SK-N-SH treated with all-trans-retinoic acid at 6 μM for 48 hours (cell line): Measurements from ENCODE around the gene ZC3H13.

Experiments used
- ATAC-seq: fragments of 200-7000 bp; cut with Tn5 transposase; 3 replicates; pipeline ENCODE4 v1.9.1; 2020; ENCODE audit warnings: mild to moderate bottlenecking, moderate library complexity
- ARNTL ChIP-seq: fragments of 450-650 bp; formaldehyde crosslinking; IDR thresholded peaks from 2 replicates; pipeline ENCODE4 v1.5.0; 2020; ENCODE audit warnings: low read depth, mild to moderate bottlenecking, moderate library complexity, borderline replicate concordance
- BACH2 ChIP-seq: fragments of 250-450 bp; sonication (Bioruptor Pico); IDR thresholded peaks from 2 replicates; pipeline ENCODE4 v1.9.0; 2021; ENCODE audit warnings: mild to moderate bottlenecking, borderline replicate concordance
- CSDC2 ChIP-seq: fragments of 250-450 bp; sonication (Bioruptor Pico); IDR thresholded peaks from 2 replicates; pipeline ENCODE4 v1.5.0; 2020; ENCODE audit warnings: mild to moderate bottlenecking, moderate library complexity
- ESRRG ChIP-seq: fragments of 250-450 bp; sonication (Bioruptor Pico); IDR thresholded peaks from 2 replicates; pipeline ENCODE4 v1.6.1; 2021; ENCODE audit warnings: mild to moderate bottlenecking
- GLIS3 ChIP-seq: fragments of 250-450 bp; sonication (Bioruptor Pico); IDR thresholded peaks from 2 replicates; pipeline ENCODE4 v1.5.0; 2020; ENCODE audit warnings: mild to moderate bottlenecking, moderate library complexity
- ISL1 ChIP-seq: fragments of 250-450 bp; sonication (Bioruptor Pico); IDR thresholded peaks from 2 replicates; pipeline ENCODE4 v2.1.2; 2022; ENCODE audit warnings: mild to moderate bottlenecking, moderate library complexity
- OSR1 ChIP-seq: fragments of 250-450 bp; sonication (Bioruptor Pico); IDR thresholded peaks from 2 replicates; pipeline ENCODE4 v1.8.0; 2022; ENCODE audit warnings: moderate library complexity, mild to moderate bottlenecking, inconsistent platforms
- PPARA ChIP-seq: fragments of 250-450 bp; sonication (Bioruptor Pico); IDR thresholded peaks from 2 replicates; pipeline ENCODE4 v1.5.0; 2020; ENCODE audit warnings: mild to moderate bottlenecking, borderline replicate concordance
- RARB ChIP-seq: fragments of 250-450 bp; sonication (Bioruptor Pico); IDR thresholded peaks from 2 replicates; pipeline ENCODE4 v1.8.0; 2021; ENCODE audit warnings: mild to moderate bottlenecking, moderate library complexity
- SNAI2 ChIP-seq: fragments of 250-450 bp; sonication (Bioruptor Pico); IDR thresholded peaks from 2 replicates; pipeline ENCODE4 v1.5.0; 2020; ENCODE audit warnings: mild to moderate bottlenecking, moderate library complexity
- TCF4 ChIP-seq: fragments of 250-450 bp; sonication (Bioruptor Pico); IDR thresholded peaks from 2 replicates; pipeline ENCODE4 v1.8.0; 2021; ENCODE audit warnings: mild to moderate bottlenecking, moderate library complexity, borderline replicate concordance
- TOX ChIP-seq: fragments of 250-450 bp; sonication (Bioruptor Pico); IDR thresholded peaks from 2 replicates; pipeline ENCODE4 v1.8.0; 2021; ENCODE audit warnings: mild to moderate bottlenecking, moderate library complexity, borderline replicate concordance
- ZC3H10 ChIP-seq: fragments of 250-450 bp; sonication (Bioruptor Pico); IDR thresholded peaks from 2 replicates; pipeline ENCODE4 v1.5.1; 2021; ENCODE audit warnings: mild to moderate bottlenecking, moderate library complexity
- ZFP30 ChIP-seq: fragments of 450-650 bp; formaldehyde crosslinking; IDR thresholded peaks from 2 replicates; pipeline ENCODE4 v1.5.0; 2022; ENCODE audit warnings: mild to moderate bottlenecking, moderate library complexity
- ZNF565 ChIP-seq: fragments of 450-650 bp; formaldehyde crosslinking; conservative IDR thresholded peaks from 2 replicates; pipeline ENCODE4 v1.5.0; 2020; ENCODE audit warnings: low read depth, mild to moderate bottlenecking, moderate library complexity
- ZNF70 ChIP-seq: fragments of 450-650 bp; formaldehyde crosslinking; IDR thresholded peaks from 2 replicates; pipeline ENCODE4 v1.5.0; 2020; ENCODE audit warnings: mild to moderate bottlenecking, moderate library complexity
- ZNF8 ChIP-seq: fragments of 450-650 bp; formaldehyde crosslinking; IDR thresholded peaks from 2 replicates; pipeline ENCODE4 v1.5.0; 2020; ENCODE audit warnings: mild to moderate bottlenecking, moderate library complexity
- TF ChIP-seq, protein P1 (sequence below): fragments of 250-450 bp; sonication (Bioruptor Pico); IDR thresholded peaks from 2 replicates; pipeline ENCODE4 v1.8.0; 2020; ENCODE audit warnings: mild to moderate bottlenecking, moderate library complexity, borderline replicate concordance
- TF ChIP-seq, protein P2 (sequence below): fragments of 250-450 bp; sonication (Bioruptor Pico); IDR thresholded peaks from 2 replicates; pipeline ENCODE4 v1.8.0; 2021; ENCODE audit warnings: low read depth, mild to moderate bottlenecking, moderate library complexity, borderline replicate concordance
- TF ChIP-seq, protein P3 (sequence below): fragments of 250-450 bp; sonication (Bioruptor Pico); IDR thresholded peaks from 2 replicates; pipeline ENCODE4 v1.5.1; 2020; ENCODE audit warnings: low read depth, mild to moderate bottlenecking, moderate library complexity

Gene ZC3H13

DNA sequence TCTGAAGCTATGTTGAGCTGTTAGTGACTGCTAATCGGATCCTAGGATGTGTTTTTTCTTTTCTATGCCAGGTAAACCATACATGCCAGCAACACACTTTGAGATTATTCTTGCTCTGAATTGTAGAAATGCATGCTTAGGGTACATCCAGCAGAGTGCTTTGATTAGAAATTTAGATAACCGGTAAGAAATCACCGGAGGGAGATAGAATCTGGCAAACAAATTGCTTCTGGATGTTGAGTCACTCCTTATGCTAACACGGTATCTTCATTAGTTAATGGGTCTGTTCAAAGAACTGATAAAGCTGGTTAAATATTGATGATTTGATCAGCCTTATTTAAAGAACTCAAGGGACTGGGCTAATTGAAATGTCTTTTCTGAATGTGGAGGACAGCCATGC, 115.9 kb downstream of the ZC3H13 start:
- no peak for ATAC-seq
- TF ChIP-seq ZNF565: no peak
- TF ChIP-seq ZC3H10 (CRISPR knock-in tag): no peak
- TF ChIP-seq RARB: no peak
- TF ChIP-seq ZNF8 (CRISPR knock-in tag): peak; percentile 51; the same call in 1 of the 2 replicates
- TF ChIP-seq, protein P1, sequence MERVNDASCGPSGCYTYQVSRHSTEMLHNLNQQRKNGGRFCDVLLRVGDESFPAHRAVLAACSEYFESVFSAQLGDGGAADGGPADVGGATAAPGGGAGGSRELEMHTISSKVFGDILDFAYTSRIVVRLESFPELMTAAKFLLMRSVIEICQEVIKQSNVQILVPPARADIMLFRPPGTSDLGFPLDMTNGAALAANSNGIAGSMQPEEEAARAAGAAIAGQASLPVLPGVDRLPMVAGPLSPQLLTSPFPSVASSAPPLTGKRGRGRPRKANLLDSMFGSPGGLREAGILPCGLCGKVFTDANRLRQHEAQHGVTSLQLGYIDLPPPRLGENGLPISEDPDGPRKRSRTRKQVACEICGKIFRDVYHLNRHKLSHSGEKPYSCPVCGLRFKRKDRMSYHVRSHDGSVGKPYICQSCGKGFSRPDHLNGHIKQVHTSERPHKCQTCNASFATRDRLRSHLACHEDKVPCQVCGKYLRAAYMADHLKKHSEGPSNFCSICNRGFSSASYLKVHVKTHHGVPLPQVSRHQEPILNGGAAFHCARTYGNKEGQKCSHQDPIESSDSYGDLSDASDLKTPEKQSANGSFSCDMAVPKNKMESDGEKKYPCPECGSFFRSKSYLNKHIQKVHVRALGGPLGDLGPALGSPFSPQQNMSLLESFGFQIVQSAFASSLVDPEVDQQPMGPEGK (CRISPR knock-in tag): no peak
- TF ChIP-seq, protein P2, sequence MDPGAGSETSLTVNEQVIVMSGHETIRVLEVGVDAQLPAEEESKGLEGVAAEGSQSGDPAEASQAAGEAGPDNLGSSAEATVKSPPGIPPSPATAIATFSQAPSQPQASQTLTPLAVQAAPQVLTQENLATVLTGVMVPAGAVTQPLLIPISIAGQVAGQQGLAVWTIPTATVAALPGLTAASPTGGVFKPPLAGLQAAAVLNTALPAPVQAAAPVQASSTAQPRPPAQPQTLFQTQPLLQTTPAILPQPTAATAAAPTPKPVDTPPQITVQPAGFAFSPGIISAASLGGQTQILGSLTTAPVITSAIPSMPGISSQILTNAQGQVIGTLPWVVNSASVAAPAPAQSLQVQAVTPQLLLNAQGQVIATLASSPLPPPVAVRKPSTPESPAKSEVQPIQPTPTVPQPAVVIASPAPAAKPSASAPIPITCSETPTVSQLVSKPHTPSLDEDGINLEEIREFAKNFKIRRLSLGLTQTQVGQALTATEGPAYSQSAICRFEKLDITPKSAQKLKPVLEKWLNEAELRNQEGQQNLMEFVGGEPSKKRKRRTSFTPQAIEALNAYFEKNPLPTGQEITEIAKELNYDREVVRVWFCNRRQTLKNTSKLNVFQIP (CRISPR knock-in tag): no peak
- TF ChIP-seq GLIS3 (CRISPR knock-in tag): no peak
- no peak for TF ChIP-seq SNAI2 (CRISPR knock-in tag)
- TF ChIP-seq ZNF70: no peak
- TF ChIP-seq, protein P3, sequence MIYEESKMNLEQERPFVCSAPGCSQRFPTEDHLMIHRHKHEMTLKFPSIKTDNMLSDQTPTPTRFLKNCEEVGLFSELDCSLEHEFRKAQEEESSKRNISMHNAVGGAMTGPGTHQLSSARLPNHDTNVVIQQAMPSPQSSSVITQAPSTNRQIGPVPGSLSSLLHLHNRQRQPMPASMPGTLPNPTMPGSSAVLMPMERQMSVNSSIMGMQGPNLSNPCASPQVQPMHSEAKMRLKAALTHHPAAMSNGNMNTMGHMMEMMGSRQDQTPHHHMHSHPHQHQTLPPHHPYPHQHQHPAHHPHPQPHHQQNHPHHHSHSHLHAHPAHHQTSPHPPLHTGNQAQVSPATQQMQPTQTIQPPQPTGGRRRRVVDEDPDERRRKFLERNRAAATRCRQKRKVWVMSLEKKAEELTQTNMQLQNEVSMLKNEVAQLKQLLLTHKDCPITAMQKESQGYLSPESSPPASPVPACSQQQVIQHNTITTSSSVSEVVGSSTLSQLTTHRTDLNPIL (CRISPR knock-in tag): no peak
- TF ChIP-seq TCF4 (CRISPR knock-in tag): no peak
- peak; percentile 33 for TF ChIP-seq ISL1 (CRISPR knock-in tag)
- TF ChIP-seq OSR1 (CRISPR knock-in tag): no peak
- TF ChIP-seq, all 23 proteins: peak for 2

DNA sequence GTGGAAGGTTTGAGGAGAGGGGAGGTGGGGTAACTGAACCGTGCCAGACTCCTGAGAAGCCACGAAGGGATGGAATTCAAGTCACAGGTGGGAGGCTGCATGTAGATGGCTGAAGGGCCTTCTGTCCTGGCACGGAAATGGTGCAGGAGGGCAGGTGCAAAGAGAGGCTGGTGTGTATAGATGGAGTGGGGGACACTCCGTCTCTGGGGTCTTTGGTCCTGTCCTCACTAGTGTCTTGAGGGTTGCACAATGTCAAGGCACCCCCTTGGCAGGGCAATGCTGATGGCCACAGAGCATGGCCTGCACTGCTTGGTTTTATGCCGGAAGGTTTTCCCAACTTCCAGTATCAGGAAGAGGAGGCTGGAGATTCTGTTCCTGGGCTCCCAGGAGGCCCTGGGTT, 118.3 kb downstream of the ZC3H13 start:
- ATAC-seq: no peak
- no peak for TF ChIP-seq ZFP30 (CRISPR knock-in tag)

DNA sequence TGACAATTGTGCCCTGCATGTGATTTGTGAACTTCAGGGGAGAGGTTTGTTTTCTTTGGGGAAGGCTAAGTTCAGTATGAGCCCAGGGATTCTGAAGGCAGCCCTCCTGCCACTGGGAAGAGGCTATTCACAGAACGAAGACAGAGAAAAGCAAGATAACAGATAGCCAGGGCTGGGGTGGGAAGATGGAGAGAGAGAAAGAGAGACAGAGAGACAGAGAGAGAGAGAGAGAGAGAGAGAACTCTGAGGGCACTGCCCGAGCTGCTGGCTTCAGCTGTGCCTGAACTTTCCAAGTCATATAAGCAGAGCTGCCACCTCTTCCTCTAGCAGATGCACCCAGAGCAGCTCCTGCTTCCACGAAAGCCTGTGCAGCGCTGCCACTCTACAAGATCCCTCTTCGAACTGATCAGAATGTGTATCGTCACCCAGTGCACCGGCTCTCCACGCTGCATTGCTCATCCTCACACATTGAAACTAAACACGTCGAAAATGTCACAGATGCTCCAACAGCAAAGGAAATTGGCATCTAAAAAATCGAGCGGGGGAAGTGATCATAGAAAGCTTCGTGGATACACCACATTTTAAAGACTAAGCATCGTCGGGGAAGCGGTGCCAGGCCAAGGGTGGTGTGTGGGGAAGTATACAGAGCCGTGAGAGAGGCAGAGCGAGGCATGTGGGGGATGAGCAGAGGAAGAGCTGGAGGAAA, 119.2 kb downstream of the ZC3H13 start:
- no peak for TF ChIP-seq BACH2 (CRISPR knock-in tag)
- no peak for TF ChIP-seq ZNF8 (CRISPR knock-in tag)
- TF ChIP-seq CSDC2 (CRISPR knock-in tag): no peak
- TF ChIP-seq, protein P1 (CRISPR knock-in tag): no peak
- ATAC-seq: no peak

DNA sequence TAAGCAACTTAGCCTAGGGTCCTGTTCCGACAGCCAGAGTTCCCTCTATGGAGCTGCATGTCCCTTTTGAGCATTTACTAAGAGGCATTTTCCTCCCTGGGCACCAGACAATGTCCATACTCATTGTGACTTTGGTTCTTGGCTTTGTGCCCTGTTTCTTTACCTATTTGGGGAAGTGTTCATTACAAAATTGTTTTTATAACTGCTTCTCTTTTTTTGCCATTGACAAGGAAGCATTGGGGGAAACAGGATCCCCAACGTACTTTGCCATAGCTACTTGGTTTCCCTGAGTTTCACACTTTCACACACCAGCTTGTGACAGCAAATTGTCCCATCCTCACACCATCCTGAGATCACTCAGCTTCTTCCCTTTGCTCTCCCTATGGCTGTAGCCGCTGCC, 119.9 kb downstream of the ZC3H13 start:
- TF ChIP-seq CSDC2 (CRISPR knock-in tag) (no peak), RARB (no peak), ESRRG (no peak), ZC3H10 (CRISPR knock-in tag) (no peak), ARNTL (CRISPR knock-in tag) (no peak), ZNF70 (no peak), GLIS3 (CRISPR knock-in tag) (no peak), PPARA (CRISPR knock-in tag) (no peak), ZNF8 (CRISPR knock-in tag) (no peak), TOX (CRISPR knock-in tag) (no peak)
- TF ChIP-seq, protein P2 (CRISPR knock-in tag): no peak
- TF ChIP-seq, protein P1 (CRISPR knock-in tag): no peak
- TF ChIP-seq, all 23 proteins: peak for 0
- no peak for ATAC-seq
